Keratinocyte (primary cell): ENCODE measurements around the gene TBC1D28.
"Not testable (repeated sequence)": the region's sequence is repeated elsewhere in the genome, so short reads cannot be mapped to it uniquely, and the experiment has no call there.

Experiments used
- CTCF ChIP-seq, 3 experiments: IDR thresholded peaks in 1 of 3; conservative IDR thresholded peaks in 1 of 3; optimal IDR thresholded peaks in 1 of 3; 2 replicates in 2 of 3; 3 replicates in 1 of 3; pipeline versions ENCODE3 to v1.5.1; 2011; ENCODE audit warnings: low read length in 3 of 3, mild to moderate bottlenecking in 3 of 3, moderate library complexity in 2 of 3, control low read depth in 1 of 3, inconsistent platforms in 1 of 3; ENCODE audit not compliant: insufficient read depth in 2 of 3; ENCODE audit errors: extremely low read depth in 1 of 3
- EZH2 ChIP-seq: IDR thresholded peaks from one replicate; pipeline ENCODE4 v1.6.1; 2012; ENCODE audit warnings: inconsistent platforms, mild to moderate bottlenecking, low read length, moderate library complexity

DNA sequence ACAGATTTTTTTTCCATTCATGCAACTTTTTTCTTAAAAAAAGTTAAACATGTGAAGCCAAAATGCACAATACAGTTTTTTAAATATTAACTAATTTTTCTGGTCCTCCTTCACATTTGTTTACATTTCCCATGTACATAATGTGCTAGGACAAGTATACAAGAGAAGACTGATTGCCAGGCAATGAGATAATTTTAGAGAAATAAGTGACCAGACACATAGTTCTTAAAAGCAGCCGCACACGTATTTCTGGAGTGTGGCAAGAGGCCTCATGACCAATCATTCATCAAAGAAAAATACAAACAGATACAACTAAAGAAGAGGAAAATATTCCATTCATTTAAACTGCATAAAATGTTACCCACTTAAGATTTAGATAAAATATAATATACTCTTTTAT, 22.1 kb upstream of the TBC1D28 start:
- TF ChIP-seq CTCF (optimal IDR thresholded peaks at IDR 0.05 in 1 of 3, IDR thresholded peaks at IDR 0.05 in 1 of 3, conservative IDR thresholded peaks at IDR 0.05 in 1 of 3; ENCODE audit: extremely low read depth in 1 of 3, insufficient read depth in 2 of 3, low read length in 3 of 3); EZH2: not testable (repeated sequence)
